Stimulated activated CD4-positive, alpha-beta T cell treated with anti-CD3 and anti-CD28 coated beads, TNF-alpha, amount 100 ng/mL, for 1 hour (primary cell): ENCODE results near the gene PCCA.
"Not testable (repeated sequence)": the region's sequence is repeated elsewhere in the genome, so short reads cannot be mapped to it uniquely, and the experiment has no call there.

ENCODE experiments used
- DNase-seq, 3 donors: peaks; one replicate each; pipeline ENCODE4 v3.0.0-alpha.2; 2020; ENCODE audit warnings: low read depth in 3 of 3, low spot score in 1 of 3

The PCCA gene

GRCh38 chr13:100097821-100098220, 8.9 kb downstream of the PCCA start:
- no peak for DNase-seq

GRCh38 chr13:100098445-100099116, 9.7 kb downstream of the PCCA start:
- no peak for DNase-seq

GRCh38 chr13:100099117-100099445, 10.2 kb downstream of the PCCA start:
- DNase-seq: not testable (repeated sequence)

GRCh38 chr13:100100115-100100879, 11.4 kb downstream of the PCCA start:
- no peak for DNase-seq

- DNase-seq: no peak
Measured at GRCh38 chr13:100102042-100102441, 13.1 kb downstream of the PCCA start.

- DNase-seq: no peak
Measured at GRCh38 chr13:100106005-100106404, 17.1 kb downstream of the PCCA start.

GRCh38 chr13:100106705-100107104, 17.8 kb downstream of the PCCA start:
- no peak for DNase-seq

- no peak for DNase-seq
Measured at GRCh38 chr13:100108913-100109507, 20.1 kb downstream of the PCCA start.

GRCh38 chr13:100110269-100110668, 21.4 kb downstream of the PCCA start:
- no peak for DNase-seq

GRCh38 chr13:100112186-100112838, 23.4 kb downstream of the PCCA start:
- no peak for DNase-seq

GRCh38 chr13:100115693-100116254, 26.9 kb downstream of the PCCA start:
- no peak for DNase-seq

- DNase-seq: no peak
Measured at GRCh38 chr13:100124265-100124664, 35.4 kb downstream of the PCCA start.

- DNase-seq: no peak
Measured at GRCh38 chr13:100125946-100126345, 37.1 kb downstream of the PCCA start.

- DNase-seq: no peak
Measured at GRCh38 chr13:100128373-100128772, 39.5 kb downstream of the PCCA start.

- DNase-seq: no peak
Measured at GRCh38 chr13:100128838-100129237, 39.9 kb downstream of the PCCA start.

- no peak for DNase-seq
Measured at GRCh38 chr13:100129605-100130004, 40.7 kb downstream of the PCCA start.

- DNase-seq: no peak
Measured at GRCh38 chr13:100130092-100130491, 41.2 kb downstream of the PCCA start.

GRCh38 chr13:100130930-100131511, 42.1 kb downstream of the PCCA start:
- no peak for DNase-seq

GRCh38 chr13:100131863-100132574, 43.1 kb downstream of the PCCA start:
- DNase-seq: no peak

- DNase-seq: no peak
Measured at GRCh38 chr13:100138859-100139491, 50.1 kb downstream of the PCCA start.
